HCT116 (cell line): ENCODE measurements around the gene YBX2.

Source experiments
- CEBPB ChIP-seq: IDR thresholded peaks from 2 replicates; pipeline ENCODE4 v1.6.1; 2012; ENCODE audit warnings: low read depth
- CTCF ChIP-seq, 3 experiments: fragments of 200-600 bp in 1 of 3; sonication (generic) in 1 of 3; IDR thresholded peaks in 2 of 3; conservative IDR thresholded peaks in 1 of 3; 2 replicates each; pipeline ENCODE4 v1.5.1; 2012 to 2017; ENCODE audit warnings: low read depth in 2 of 3, low read length in 2 of 3, antibody characterized with exemption in 1 of 3, borderline replicate concordance in 1 of 3, control low read depth in 1 of 3, mild to moderate bottlenecking in 1 of 3, mixed read lengths in 1 of 3, mixed run types in 1 of 3, moderate library complexity in 1 of 3; ENCODE audit not compliant: insufficient read depth in 1 of 3
- ELF1 ChIP-seq: IDR thresholded peaks from 2 replicates; pipeline ENCODE4 v1.6.1; 2012; ENCODE audit warnings: low read depth, borderline replicate concordance
- EZH2 ChIP-seq: fragments of 200-600 bp; sonication (generic); IDR thresholded peaks from 2 replicates; pipeline ENCODE4 v1.6.1; 2017; ENCODE audit warnings: antibody characterized with exemption, mixed run types
- EZH2phosphoT487 ChIP-seq: fragments of 200-600 bp; IDR thresholded peaks from 2 replicates; pipeline ENCODE4 v1.6.1; 2018; ENCODE audit warnings: antibody characterized with exemption, borderline replicate concordance
- FOSL1 ChIP-seq: IDR thresholded peaks from 2 replicates; pipeline ENCODE4 v1.6.1; 2012; ENCODE audit warnings: low read depth
- POLR2A ChIP-seq: IDR thresholded peaks from 2 replicates; pipeline ENCODE4 v1.7.0; 2011; ENCODE audit warnings: borderline replicate concordance; ENCODE audit not compliant: insufficient read depth, insufficient read length; ENCODE audit errors: extremely low read depth
- RAD21 ChIP-seq: IDR thresholded peaks from 2 replicates; pipeline ENCODE4 v1.6.1; 2012; ENCODE audit warnings: low read depth, mild to moderate bottlenecking
- SIN3A ChIP-seq: IDR thresholded peaks from 2 replicates; pipeline ENCODE4 v1.6.1; 2012; ENCODE audit warnings: low read depth
- SP1 ChIP-seq: IDR thresholded peaks from 2 replicates; pipeline ENCODE4 v1.6.1; 2012; ENCODE audit warnings: low read depth
- YY1 ChIP-seq: IDR thresholded peaks from 2 replicates; pipeline ENCODE4 v1.6.1; 2011; ENCODE audit warnings: low read length, low read depth, moderate library complexity, mild to moderate bottlenecking; ENCODE audit not compliant: insufficient replicate concordance; ENCODE audit errors: extremely low read depth
- ZBTB33 ChIP-seq: IDR thresholded peaks from 2 replicates; pipeline ENCODE4 v1.6.1; 2011; ENCODE audit warnings: mild to moderate bottlenecking, low read length, moderate library complexity; ENCODE audit not compliant: insufficient replicate concordance; ENCODE audit errors: extremely low read depth
- ZNF274 ChIP-seq: fragments of 200-500 bp; sonication (Bioruptor generic); IDR thresholded peaks from 2 replicates; pipeline ENCODE4 v1.6.1; 2014; ENCODE audit warnings: mild to moderate bottlenecking, low read depth, low read length, inconsistent platforms

- TF ChIP-seq CTCF (IDR thresholded peaks at IDR 0.05 in 2 of 3, conservative IDR thresholded peaks at IDR 0.05 in 1 of 3; ENCODE audit: borderline replicate concordance in 1 of 3, insufficient read depth in 1 of 3, low read depth in 2 of 3, low read length in 2 of 3) (no peak), ZNF274 (no peak), FOSL1 (no peak), SIN3A (no peak), RAD21 (no peak), POLR2A (no peak), ELF1 (no peak), SP1 (no peak), CEBPB (no peak), EZH2phosphoT487 (no peak), EZH2 (no peak), ZBTB33 (no peak), YY1 (no peak)
Measured at GRCh38 chr17:7284911-7285310, 9.5 kb downstream of the YBX2 start.
